ENCODE measurements around the gene GLRX3.
A peak's percentile ranks its signal among the peaks of the same experiment; 100 is the strongest.
"Not testable (repeated sequence)": the region's sequence is repeated elsewhere in the genome, so short reads cannot be mapped to it uniquely, and the experiment has no call there.

Gene GLRX3

DNA sequence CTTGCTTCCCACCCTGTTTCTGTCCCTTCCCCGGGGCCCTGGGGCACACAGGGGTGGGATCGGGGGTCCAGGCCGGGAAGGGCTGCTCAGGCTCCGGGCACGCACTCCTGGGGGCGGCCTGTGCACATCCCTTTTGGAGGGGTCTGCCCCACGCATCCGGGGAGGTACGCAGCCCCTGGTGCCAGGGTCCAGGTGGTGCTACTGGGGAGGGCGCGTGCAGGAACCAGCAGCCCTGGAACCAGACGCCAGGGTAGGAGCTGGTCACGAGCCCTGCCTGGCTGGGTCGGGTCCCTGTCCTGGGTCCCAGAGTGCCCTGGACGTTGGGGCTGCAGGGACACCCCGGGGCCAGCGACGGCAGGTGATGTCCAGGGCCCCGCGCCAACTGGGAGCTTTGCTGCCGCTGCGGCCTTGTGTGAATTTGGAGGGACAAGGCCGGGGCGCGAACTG lies 53.4 kb downstream of the GLRX3 start:
- no peak for DNase-seq (ENCODE audit: low spot score)

DNA sequence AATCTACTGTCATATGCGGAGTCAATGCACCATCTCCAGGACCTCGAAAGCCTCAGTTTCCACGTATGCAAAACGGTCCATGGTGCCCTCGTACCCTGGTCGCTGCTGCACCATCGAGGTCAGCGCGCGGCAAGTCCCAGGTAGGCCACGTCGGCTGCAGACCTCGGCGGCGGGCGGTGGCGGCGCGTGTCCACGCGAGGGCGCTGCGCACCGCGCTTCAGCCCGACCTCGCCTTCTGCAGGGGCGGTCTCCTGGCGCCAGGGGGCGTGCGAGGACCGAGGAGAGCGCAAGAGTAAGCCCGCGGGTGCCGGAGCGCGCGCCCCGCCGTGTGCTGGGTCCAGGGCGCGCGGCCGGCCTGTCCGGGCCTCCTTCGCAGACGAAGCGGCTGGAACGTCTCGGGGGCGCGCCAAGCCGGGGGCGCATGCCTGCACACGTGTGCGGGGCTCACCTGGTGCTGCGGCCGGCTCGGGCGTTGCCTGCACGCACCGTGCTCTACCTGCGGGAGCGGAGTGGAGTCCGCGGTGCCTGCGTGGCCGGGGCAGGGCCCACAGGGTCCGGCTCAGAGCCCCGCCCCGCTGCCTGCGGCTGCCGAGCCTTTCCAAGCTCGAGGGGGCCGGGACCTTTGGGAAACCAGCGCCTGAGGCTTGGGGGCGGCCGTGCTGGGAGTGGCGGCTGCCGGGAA lies 54.0 kb downstream of the GLRX3 start:
- peak; percentile 84 for DNase-seq (ENCODE audit: low spot score)

DNA sequence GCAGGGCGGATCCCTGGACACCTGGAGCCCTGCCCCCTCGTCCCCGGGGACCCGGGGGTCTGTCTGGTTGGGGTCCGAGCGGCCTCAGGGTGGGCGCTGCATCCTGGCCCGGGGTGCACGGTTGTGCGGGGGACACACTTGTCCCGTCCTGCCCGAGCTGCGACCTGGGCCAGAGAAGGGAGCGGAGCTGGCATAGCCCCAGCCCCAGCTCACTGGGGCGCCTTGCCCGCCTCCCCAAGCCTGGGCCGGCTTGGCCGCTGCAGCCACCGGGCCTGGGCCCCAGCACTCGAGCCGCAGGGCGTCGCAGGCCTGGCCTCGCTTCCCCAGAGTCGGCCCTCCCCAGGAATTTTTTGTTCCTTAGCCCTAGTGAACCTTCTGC lies 54.5 kb downstream of the GLRX3 start:
- DNase-seq (ENCODE audit: low spot score) = no peak

GRCh38 chr10:130191380-130191779 lies 55.2 kb downstream of the GLRX3 start:
- no peak for DNase-seq (ENCODE audit: low spot score)

DNA sequence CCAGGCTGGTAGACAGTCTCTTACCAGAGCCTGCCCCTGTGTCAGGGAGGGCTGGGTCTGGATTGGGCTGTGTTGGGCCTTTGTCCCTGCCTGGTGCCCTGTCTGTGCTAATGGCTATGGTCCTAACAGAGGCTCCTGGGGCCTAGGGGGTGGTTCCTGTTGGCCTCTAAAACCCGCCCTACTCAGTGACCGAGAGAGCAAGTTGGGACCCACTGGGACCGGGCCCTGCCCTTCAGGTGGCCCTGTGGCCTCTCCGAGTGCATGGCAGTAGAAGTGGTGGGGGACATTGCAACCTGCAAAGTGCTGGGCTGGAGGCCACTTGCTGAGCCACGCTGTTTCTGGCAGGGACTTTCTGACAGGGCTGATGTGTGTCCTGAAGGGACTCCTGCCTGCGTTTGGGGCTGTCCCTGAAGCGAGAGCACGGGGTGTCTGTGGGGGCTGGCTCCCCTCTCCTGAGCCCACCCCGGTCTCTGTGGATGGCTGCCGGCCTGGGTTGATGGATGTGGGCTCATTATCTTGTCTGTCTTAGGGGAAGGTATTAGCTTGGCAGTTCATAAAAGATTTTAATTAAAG lies 56.2 kb downstream of the GLRX3 start:
- DNase-seq (ENCODE audit: low spot score) = no peak

GRCh38 chr10:130193033-130193432 lies 56.8 kb downstream of the GLRX3 start:
- no peak for DNase-seq (ENCODE audit: low spot score)

- DNase-seq (ENCODE audit: low spot score) = no peak
Observed at GRCh38 chr10:130193493-130194193, 57.5 kb downstream of the GLRX3 start.

DNA sequence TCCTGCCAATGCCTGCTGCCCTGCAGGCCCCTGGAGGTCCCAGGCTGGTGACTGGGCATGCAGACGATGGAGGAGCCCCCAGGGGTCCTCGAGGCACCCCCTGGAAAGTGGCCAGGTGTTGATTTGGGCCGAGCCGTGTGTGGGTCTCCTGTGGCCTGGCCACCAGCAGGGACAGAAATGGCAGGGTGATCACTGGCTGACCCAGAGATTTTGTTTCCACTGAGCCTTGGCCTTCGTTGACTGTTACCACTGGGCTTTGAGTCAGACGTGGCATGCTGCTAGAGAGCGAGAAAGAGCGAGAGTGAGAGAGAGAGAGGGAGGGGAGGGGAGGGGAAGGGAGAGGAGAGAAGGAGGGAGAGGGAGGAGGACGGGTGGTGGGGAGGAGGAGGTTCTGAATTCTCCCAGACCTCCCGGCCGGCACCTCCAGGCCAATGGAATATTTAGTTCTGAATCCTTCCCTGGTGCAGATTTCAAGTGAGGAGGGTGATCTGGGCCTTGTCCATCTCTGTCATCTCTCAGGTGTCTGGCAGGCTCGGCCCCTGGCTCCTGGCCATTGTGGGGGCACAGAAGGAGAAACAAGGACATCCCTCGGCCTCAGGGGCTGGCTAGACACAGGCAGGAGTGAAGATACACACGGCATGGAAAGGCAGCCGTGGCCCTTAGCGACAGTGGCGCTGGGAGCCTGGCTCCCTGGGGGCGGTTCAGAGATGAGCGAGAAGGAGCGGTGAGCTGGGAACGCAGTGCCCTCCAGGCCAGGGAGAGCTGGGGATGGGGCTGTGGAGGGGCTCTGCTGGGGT lies 58.2 kb downstream of the GLRX3 start:
- no peak for DNase-seq (ENCODE audit: low spot score)

GRCh38 chr10:130194991-130195645 lies 58.9 kb downstream of the GLRX3 start:
- DNase-seq (ENCODE audit: low spot score) = no peak

- DNase-seq (ENCODE audit: low spot score) = no peak
Observed at GRCh38 chr10:130195746-130196294, 59.6 kb downstream of the GLRX3 start.

- DNase-seq (ENCODE audit: low spot score) = no peak
Observed at GRCh38 chr10:130196511-130197487, 60.6 kb downstream of the GLRX3 start.

- DNase-seq (ENCODE audit: low spot score) = no peak
Observed at GRCh38 chr10:130198651-130199050, 62.5 kb downstream of the GLRX3 start.

GRCh38 chr10:130200179-130201042 lies 64.2 kb downstream of the GLRX3 start:
- no peak for DNase-seq (ENCODE audit: low spot score)

- no peak for DNase-seq (ENCODE audit: low spot score)
Observed at GRCh38 chr10:130201043-130201380, 64.8 kb downstream of the GLRX3 start.

- DNase-seq (ENCODE audit: low spot score) = not testable (repeated sequence)
Observed at GRCh38 chr10:130202150-130202549, 66.0 kb downstream of the GLRX3 start.

GRCh38 chr10:130202984-130203621 lies 66.9 kb downstream of the GLRX3 start:
- DNase-seq (ENCODE audit: low spot score) = no peak

- no peak for DNase-seq (ENCODE audit: low spot score)
Observed at GRCh38 chr10:130203626-130204025, 67.4 kb downstream of the GLRX3 start.

DNA sequence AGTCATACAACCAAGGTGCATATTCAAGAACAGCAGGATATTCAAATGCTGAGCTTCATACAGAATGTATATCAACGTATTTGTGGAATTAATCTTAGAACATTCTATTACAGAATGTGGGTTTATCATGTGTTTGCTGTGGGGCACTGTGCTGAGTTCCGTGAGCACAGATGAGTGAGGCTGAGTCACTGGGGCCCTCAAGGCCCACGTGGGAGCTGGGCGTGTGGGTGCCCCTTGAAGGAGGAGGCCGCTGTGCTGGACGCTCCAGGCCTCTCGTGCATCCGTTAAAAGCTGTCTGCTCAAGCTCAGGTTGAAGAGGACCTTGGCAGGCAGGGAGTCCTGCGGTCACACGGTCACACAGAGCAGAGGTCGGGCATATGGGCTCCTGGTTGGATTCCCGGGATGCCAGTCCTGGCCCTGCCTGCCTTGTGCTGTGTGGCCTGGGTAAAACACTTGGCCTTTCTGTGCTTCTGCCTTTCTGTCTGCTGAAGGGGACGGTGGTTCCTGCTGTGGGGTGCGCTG lies 70.1 kb downstream of the GLRX3 start:
- DNase-seq (ENCODE audit: low spot score) = no peak

- DNase-seq (ENCODE audit: low spot score) = no peak
Observed at GRCh38 chr10:130207205-130207604, 71.0 kb downstream of the GLRX3 start.

All from LoVo (cell line).